Measurements from ENCODE around the gene GSK3B. TPM values are rescaled to one million over a fixed set of nuclear protein-coding genes. Genes with fewer than 3 reads are reported as not detected.
"Not testable (repeated sequence)": the region's sequence is repeated elsewhere in the genome, so short reads cannot be mapped to it uniquely, and the experiment has no call there.

The GSK3B gene
- total and polyA plus RNA-seq, 4 donors = 11.0 to 64.9 (median 30.6) TPM

DNA sequence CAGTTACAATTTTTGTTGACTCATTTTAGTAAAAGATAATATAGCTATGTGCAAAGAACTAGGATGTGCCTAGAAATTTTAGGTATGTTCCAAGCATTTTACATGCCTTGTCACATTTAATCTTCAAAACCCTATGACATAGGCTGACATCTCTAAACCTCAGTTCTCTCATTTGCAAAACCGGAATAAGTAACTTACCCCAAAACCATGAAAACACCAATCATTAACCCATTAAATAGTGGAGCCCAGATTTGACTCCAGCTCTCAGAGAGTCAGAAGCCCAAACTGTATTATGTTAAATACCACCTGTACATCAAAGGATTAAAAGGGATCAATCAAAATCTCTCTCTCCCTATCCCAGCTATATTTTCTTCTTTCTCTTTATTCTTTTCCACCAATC is 36.6 kb downstream of the GSK3B start:
- H3K27me3 ChIP-seq (ENCODE audit: control insufficient read depth in 3 of 3, insufficient read depth in 3 of 3, low read length in 2 of 3) = no peaks in the 10 kb centered on the region
- peaks cover 0 to 19% (median 0%) of the 10 kb centered on the region in 5 donors for H3K4me1 ChIP-seq (ENCODE audit: control insufficient read depth in 5 of 5, insufficient read depth in 5 of 5, low read length in 5 of 5)
- ATAC-seq (ENCODE audit: insufficient read depth, low FRiP score) = no peak
- no peak overlapping the region for H3K9ac ChIP-seq (ENCODE audit: insufficient read depth in 1 of 2, low read length in 2 of 2)
- H3K27ac ChIP-seq (ENCODE audit: low read depth in 1 of 2, low read length in 1 of 2) = no peak overlapping the region
- peaks cover 0 to 4% (median 0%) of the 10 kb centered on the region in 4 donors for H3K36me3 ChIP-seq (ENCODE audit: control insufficient read depth in 4 of 4, insufficient read depth in 4 of 4, low read length in 4 of 4)
- no peak for DNase-seq
- H3K9me3 ChIP-seq (ENCODE audit: control insufficient read depth in 4 of 4, insufficient read depth in 3 of 4, low read length in 3 of 4) = no peaks in the 10 kb centered on the region
- TF ChIP-seq, protein P1, sequence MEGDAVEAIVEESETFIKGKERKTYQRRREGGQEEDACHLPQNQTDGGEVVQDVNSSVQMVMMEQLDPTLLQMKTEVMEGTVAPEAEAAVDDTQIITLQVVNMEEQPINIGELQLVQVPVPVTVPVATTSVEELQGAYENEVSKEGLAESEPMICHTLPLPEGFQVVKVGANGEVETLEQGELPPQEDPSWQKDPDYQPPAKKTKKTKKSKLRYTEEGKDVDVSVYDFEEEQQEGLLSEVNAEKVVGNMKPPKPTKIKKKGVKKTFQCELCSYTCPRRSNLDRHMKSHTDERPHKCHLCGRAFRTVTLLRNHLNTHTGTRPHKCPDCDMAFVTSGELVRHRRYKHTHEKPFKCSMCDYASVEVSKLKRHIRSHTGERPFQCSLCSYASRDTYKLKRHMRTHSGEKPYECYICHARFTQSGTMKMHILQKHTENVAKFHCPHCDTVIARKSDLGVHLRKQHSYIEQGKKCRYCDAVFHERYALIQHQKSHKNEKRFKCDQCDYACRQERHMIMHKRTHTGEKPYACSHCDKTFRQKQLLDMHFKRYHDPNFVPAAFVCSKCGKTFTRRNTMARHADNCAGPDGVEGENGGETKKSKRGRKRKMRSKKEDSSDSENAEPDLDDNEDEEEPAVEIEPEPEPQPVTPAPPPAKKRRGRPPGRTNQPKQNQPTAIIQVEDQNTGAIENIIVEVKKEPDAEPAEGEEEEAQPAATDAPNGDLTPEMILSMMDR (IDR thresholded peaks at IDR 0.05; ENCODE audit: control extremely low read depth, extremely low read depth) = no peak
- WGBS, 2 donors = 84 to 100% methylated on average over 1 of the region's 1 CpG
- no peak overlapping the region for H3K4me3 ChIP-seq

DNA sequence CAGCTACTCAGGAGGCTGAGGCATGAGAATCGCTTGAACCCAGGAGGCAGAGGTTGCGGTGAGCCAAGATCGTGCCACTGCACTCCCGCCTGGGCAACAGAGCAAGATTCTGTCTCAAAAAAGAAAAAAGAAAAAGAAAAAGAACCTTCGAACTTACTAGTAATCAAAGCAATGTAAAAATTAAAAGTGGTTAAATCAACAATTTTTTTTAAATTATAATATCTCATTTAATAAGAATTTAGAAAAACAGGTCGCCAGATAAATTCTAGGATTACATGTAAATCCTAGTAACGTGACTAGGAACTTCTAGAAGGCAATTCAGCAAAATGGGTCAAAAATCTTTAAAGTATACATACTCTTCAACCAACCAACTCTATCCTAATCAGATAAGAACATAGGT is 37.2 kb downstream of the GSK3B start:
- 98 to 99% methylated on average over 7 of the region's 7 CpGs for WGBS, 2 donors
- TF ChIP-seq, protein P1 (IDR thresholded peaks at IDR 0.05; ENCODE audit: control extremely low read depth, extremely low read depth) = no peak
- Histone ChIP-seq H3K4me3 (no peak overlapping the region), H3K27me3 (ENCODE audit: control insufficient read depth in 3 of 3, insufficient read depth in 3 of 3, low read length in 2 of 3) (no peaks in the 10 kb centered on the region), H3K27ac (ENCODE audit: low read depth in 1 of 2, low read length in 1 of 2) (no peak overlapping the region), H3K4me1 (ENCODE audit: control insufficient read depth in 5 of 5, insufficient read depth in 5 of 5, low read length in 5 of 5) (peaks cover 0 to 21% (median 0%) of the 10 kb centered on the region in 5 donors), H3K9me3 (ENCODE audit: control insufficient read depth in 4 of 4, insufficient read depth in 3 of 4, low read length in 3 of 4) (no peaks in the 10 kb centered on the region), H3K36me3 (ENCODE audit: control insufficient read depth in 4 of 4, insufficient read depth in 4 of 4, low read length in 4 of 4) (peaks cover 0 to 4% (median 0%) of the 10 kb centered on the region in 4 donors), H3K9ac (ENCODE audit: insufficient read depth in 1 of 2, low read length in 2 of 2) (no peak overlapping the region)
- DNase-seq (no peak), ATAC-seq (ENCODE audit: insufficient read depth, low FRiP score) (no peak)

DNA sequence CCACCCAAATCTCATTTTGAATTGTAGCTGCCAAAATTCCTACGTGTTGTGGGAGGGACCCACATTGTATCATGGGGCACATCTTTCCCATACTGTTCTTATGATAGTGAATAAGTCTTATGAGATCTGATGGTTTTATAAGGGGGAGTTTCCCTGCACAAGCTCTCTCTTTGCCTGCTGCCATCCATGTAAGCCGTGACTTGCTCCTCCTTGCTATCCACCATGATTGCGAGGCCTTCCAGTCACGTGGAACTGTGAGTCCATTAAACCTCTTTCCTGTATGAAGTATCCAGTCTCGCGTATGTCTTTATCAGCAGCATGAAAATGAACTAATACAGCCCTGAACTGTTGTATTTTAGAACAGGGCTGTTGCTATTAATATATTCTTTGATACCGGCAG is 40.6 kb downstream of the GSK3B start:
- not testable (repeated sequence) for ATAC-seq (ENCODE audit: insufficient read depth, low FRiP score); H3K27ac ChIP-seq (ENCODE audit: low read depth in 1 of 2, low read length in 1 of 2); H3K36me3 ChIP-seq (ENCODE audit: control insufficient read depth in 4 of 4, insufficient read depth in 4 of 4, low read length in 4 of 4); H3K27me3 ChIP-seq (ENCODE audit: control insufficient read depth in 3 of 3, insufficient read depth in 3 of 3, low read length in 2 of 3); H3K9ac ChIP-seq (ENCODE audit: insufficient read depth in 1 of 2, low read length in 2 of 2); DNase-seq; H3K4me3 ChIP-seq; H3K9me3 ChIP-seq (ENCODE audit: control insufficient read depth in 4 of 4, insufficient read depth in 3 of 4, low read length in 3 of 4)
- WGBS, 2 donors = 97 to 98% methylated on average over 7 of the region's 7 CpGs
- peaks cover 0 to 37% (median 6%) of the 10 kb centered on the region in 5 donors for H3K4me1 ChIP-seq (ENCODE audit: control insufficient read depth in 5 of 5, insufficient read depth in 5 of 5, low read length in 5 of 5)

DNA sequence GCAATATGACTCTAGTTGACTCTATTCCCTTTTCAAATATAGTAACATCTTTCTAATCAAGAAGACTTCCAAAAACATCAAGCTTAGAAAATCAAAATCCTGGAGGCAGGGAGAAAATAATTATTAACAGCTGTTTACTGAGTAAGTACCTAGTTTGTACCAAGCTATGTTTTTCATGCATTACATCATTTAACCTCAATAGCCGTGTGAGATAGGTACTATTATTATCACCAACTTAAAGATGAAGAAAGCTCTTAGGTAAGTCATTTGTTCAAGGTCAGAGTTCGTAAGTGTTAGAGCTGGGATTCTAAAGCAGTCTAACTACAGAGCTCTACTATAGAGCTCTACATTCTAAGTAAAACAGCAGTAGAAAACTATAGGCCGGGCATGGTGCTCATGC is 41.6 kb downstream of the GSK3B start:
- DNase-seq = no peak
- TF ChIP-seq, protein P1 (IDR thresholded peaks at IDR 0.05; ENCODE audit: control extremely low read depth, extremely low read depth) = no peak
- Histone ChIP-seq H3K36me3 (ENCODE audit: control insufficient read depth in 4 of 4, insufficient read depth in 4 of 4, low read length in 4 of 4) (peaks cover 0 to 4% (median 0%) of the 10 kb centered on the region in 4 donors), H3K9me3 (ENCODE audit: control insufficient read depth in 4 of 4, insufficient read depth in 3 of 4, low read length in 3 of 4) (no peaks in the 10 kb centered on the region), H3K4me1 (ENCODE audit: control insufficient read depth in 5 of 5, insufficient read depth in 5 of 5, low read length in 5 of 5) (peaks cover 0 to 38% (median 6%) of the 10 kb centered on the region in 5 donors), H3K9ac (ENCODE audit: insufficient read depth in 1 of 2, low read length in 2 of 2) (no peak overlapping the region), H3K27me3 (ENCODE audit: control insufficient read depth in 3 of 3, insufficient read depth in 3 of 3, low read length in 2 of 3) (no peaks in the 10 kb centered on the region), H3K4me3 (no peak overlapping the region), H3K27ac (ENCODE audit: low read depth in 1 of 2, low read length in 1 of 2) (no peak overlapping the region)
- 92 to 94% methylated on average over 3 of the region's 3 CpGs for WGBS, 2 donors
- ATAC-seq (ENCODE audit: insufficient read depth, low FRiP score) = no peak
